GM12878 (cell line): ENCODE measurements around the gene HLA-DRA. TPM values are rescaled to one million over a fixed set of nuclear protein-coding genes. Genes with fewer than 3 reads are reported as not detected.

Experiments used
- CEBPB ChIP-seq, 2 experiments: fragments of 150-350 bp in 1 of 2; IDR thresholded peaks; 2 replicates each; pipeline ENCODE4 v1.6.1; 2012 to 2014; ENCODE audit warnings: low read depth in 2 of 2, low read length in 2 of 2, borderline replicate concordance in 1 of 2, inconsistent platforms in 1 of 2
- HDGF ChIP-seq: fragments of 450-650 bp; IDR thresholded peaks from 2 replicates; pipeline ENCODE4 v1.6.1; 2016; ENCODE audit warnings: antibody characterized with exemption
- IKZF1 ChIP-seq: fragments of 450-650 bp; conservative IDR thresholded peaks from 2 replicates; pipeline ENCODE4 v1.6.1; 2017; ENCODE audit warnings: antibody characterized with exemption, mild to moderate bottlenecking
- IKZF2 ChIP-seq, 2 experiments: fragments of 450-650 bp; IDR thresholded peaks; 2 replicates each; pipeline ENCODE4 v1.6.1; 2017; ENCODE audit warnings: mild to moderate bottlenecking in 2 of 2, moderate library complexity in 2 of 2
- PML ChIP-seq: IDR thresholded peaks from 2 replicates; pipeline ENCODE4 v1.6.1; 2012; ENCODE audit warnings: low read length, inconsistent platforms
- POLR2A ChIP-seq: IDR thresholded peaks from 2 replicates; pipeline ENCODE4 v1.6.1; 2011; ENCODE audit warnings: low read depth, mild to moderate bottlenecking, low read length
- POLR2AphosphoS2 ChIP-seq: IDR thresholded peaks from 2 replicates; pipeline ENCODE4 v1.6.1; 2011; ENCODE audit warnings: low read depth, mild to moderate bottlenecking, low read length, improper control_type of control experiment, moderate library complexity
- POU2F2 ChIP-seq: IDR thresholded peaks from 3 replicates; pipeline ENCODE4 v1.6.1; 2011; ENCODE audit warnings: low read depth, mild to moderate bottlenecking, low read length, borderline replicate concordance
- SMAD1 ChIP-seq: fragments of 450-650 bp; IDR thresholded peaks from 2 replicates; pipeline ENCODE4 v1.6.1; 2018; ENCODE audit warnings: mild to moderate bottlenecking, low read depth; ENCODE audit not compliant: partially characterized antibody
- SMAD5 ChIP-seq: IDR thresholded peaks from 2 replicates; pipeline ENCODE4 v1.6.1; 2016; ENCODE audit warnings: antibody characterized with exemption, low read depth
- TAF1 ChIP-seq: IDR thresholded peaks from 2 replicates; pipeline ENCODE4 v1.6.1; 2011; ENCODE audit warnings: mild to moderate bottlenecking, low read depth, low read length, borderline replicate concordance
- polyA plus RNA-seq, 11 experiments: library from polyadenylated mRNA; depleted of rRNA in 4 of 11; unstranded in 6 of 11; stranded (reverse) in 5 of 11; fragments of >200 nt; fragmentation: Nextera tagmentation in 4 of 11; fragmentation: Illumina TruSeq in 1 of 11; extraction: Ambion mirVana in 4 of 11; extraction: Trizol in 1 of 11; gene quantifications; 1 replicate in 1 of 11; 2 replicates in 10 of 11; pipeline versions ENCODE4 v1.2.1 to v1.2.3, GENCODE V29; 2011 to 2016; ENCODE audit warnings: inconsistent platforms in 2 of 11, missing spikeins in 2 of 11, low read depth in 1 of 11
- total RNA-seq, 4 experiments: library from RNA; depleted of rRNA in 3 of 4; stranded (reverse); fragments of >200 nt in 3 of 4; fragmentation: Illumina TruSeq in 1 of 4; extraction: Trizol in 1 of 4; gene quantifications; 2 replicates each; pipeline versions ENCODE4 v1.2.1 to v1.2.3, GENCODE V29; 2013 to 2021
- TF ChIP-seq, protein P1 (sequence below): fragments of 450-650 bp; IDR thresholded peaks from 2 replicates; pipeline ENCODE4 v1.6.1; 2017; ENCODE audit warnings: mild to moderate bottlenecking, moderate library complexity
- TF ChIP-seq, protein P2 (sequence below): fragments of 450-650 bp; IDR thresholded peaks from 2 replicates; pipeline ENCODE4 v1.6.1; 2016; ENCODE audit warnings: mild to moderate bottlenecking

The HLA-DRA gene
- total and polyA plus RNA-seq, 10 of the 15 experiments (the other 5 are each of a cell fraction or from before 2014, with no cell fraction given) = 2,040 to 7,093 (median 2,859) TPM

DNA sequence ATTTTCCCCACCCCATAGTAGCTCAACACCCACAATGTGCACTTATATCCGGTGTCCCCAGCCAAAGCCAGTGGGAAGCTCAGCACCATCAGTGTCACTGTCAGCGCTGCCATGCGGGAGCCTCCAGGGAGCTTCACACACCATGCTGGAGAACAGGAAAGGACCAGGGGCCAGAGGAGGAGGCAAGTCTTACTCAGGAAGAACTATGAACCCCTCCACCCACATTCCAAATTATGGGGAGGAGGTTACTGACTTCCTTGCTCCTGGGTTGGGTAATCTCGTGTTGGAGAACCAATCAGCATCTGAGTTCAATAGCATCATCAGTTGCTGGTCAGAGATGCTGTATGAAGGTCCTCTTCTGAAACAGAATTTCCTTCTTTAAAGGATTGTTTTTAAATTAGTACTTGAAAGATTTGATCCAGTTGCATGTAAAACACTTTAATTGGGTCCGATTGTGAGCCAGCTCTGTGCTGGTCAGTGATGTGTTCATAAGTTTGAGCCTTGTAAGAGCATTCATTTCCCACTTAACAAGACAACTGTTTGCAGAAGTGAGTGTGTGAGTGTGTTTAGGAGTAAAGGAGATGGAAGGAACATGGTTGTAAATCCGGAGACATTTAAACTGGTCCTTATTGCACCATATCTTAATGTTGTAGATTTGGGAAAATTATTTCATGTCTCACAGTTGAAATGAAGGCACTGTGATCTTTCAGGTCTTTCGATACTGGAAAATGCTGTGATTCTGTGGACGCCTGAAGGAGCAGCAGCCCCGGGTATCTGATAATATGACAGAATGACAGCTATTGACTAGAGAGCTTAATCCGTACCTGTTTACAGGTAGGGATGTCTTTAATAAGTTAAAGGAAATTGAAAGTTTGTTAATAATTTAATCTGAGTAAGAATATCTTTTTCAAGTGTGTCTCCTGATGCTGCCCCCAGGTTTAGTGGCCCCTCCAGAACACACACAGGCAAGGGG is 34.0 kb downstream of the HLA-DRA start (continued):
- TF ChIP-seq, protein P1, sequence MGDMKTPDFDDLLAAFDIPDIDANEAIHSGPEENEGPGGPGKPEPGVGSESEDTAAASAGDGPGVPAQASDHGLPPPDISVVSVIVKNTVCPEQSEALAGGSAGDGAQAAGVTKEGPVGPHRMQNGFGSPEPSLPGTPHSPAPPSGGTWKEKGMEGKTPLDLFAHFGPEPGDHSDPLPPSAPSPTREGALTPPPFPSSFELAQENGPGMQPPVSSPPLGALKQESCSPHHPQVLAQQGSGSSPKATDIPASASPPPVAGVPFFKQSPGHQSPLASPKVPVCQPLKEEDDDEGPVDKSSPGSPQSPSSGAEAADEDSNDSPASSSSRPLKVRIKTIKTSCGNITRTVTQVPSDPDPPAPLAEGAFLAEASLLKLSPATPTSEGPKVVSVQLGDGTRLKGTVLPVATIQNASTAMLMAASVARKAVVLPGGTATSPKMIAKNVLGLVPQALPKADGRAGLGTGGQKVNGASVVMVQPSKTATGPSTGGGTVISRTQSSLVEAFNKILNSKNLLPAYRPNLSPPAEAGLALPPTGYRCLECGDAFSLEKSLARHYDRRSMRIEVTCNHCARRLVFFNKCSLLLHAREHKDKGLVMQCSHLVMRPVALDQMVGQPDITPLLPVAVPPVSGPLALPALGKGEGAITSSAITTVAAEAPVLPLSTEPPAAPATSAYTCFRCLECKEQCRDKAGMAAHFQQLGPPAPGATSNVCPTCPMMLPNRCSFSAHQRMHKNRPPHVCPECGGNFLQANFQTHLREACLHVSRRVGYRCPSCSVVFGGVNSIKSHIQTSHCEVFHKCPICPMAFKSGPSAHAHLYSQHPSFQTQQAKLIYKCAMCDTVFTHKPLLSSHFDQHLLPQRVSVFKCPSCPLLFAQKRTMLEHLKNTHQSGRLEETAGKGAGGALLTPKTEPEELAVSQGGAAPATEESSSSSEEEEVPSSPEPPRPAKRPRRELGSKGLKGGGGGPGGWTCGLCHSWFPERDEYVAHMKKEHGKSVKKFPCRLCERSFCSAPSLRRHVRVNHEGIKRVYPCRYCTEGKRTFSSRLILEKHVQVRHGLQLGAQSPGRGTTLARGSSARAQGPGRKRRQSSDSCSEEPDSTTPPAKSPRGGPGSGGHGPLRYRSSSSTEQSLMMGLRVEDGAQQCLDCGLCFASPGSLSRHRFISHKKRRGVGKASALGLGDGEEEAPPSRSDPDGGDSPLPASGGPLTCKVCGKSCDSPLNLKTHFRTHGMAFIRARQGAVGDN = peak; percentile 40; the same call in 1 of the 2 replicates
- 0 out of 2 replicates have a peak, but pooled peaks have one; percentile 8 for TF ChIP-seq HDGF
- TF ChIP-seq, protein P2, sequence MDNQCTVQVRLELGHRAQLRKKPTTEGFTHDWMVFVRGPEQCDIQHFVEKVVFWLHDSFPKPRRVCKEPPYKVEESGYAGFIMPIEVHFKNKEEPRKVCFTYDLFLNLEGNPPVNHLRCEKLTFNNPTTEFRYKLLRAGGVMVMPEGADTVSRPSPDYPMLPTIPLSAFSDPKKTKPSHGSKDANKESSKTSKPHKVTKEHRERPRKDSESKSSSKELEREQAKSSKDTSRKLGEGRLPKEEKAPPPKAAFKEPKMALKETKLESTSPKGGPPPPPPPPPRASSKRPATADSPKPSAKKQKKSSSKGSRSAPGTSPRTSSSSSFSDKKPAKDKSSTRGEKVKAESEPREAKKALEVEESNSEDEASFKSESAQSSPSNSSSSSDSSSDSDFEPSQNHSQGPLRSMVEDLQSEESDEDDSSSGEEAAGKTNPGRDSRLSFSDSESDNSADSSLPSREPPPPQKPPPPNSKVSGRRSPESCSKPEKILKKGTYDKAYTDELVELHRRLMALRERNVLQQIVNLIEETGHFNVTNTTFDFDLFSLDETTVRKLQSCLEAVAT = 0 out of 2 replicates have a peak, but pooled peaks have one; percentile 16
- peak; percentile 90 for TF ChIP-seq SMAD5
- peak; percentile 78 for TF ChIP-seq POLR2A
- TF ChIP-seq CEBPB (IDR thresholded peaks at IDR 0.05; ENCODE audit: borderline replicate concordance in 1 of 2, low read depth in 2 of 2, low read length in 2 of 2) = peak in 1 of 2 experiments; percentile 52; a peak in 1 of 4 replicates
- TF ChIP-seq POU2F2 = peak; percentile 38; the same call in 1 of the 3 replicates
- TF ChIP-seq TAF1 = peak; percentile 66; the same call in 1 of the 2 replicates
- TF ChIP-seq POLR2AphosphoS2 = peak; percentile 88
- peak; percentile 73 for TF ChIP-seq SMAD1
- TF ChIP-seq IKZF2 (IDR thresholded peaks at IDR 0.05) = peak; percentile 55 to 60; a peak in 2 of 4 replicates
- TF ChIP-seq PML = peak; percentile 72
- TF ChIP-seq IKZF1 = peak; percentile 51; the same call in 1 of the 2 replicates
